SW480 (cell line): ENCODE measurements around the gene RAB3C.
"Not testable (repeated sequence)": the region's sequence is repeated elsewhere in the genome, so short reads cannot be mapped to it uniquely, and the experiment has no call there.

ENCODE experiments used
- DNase-seq: peaks from one replicate; pipeline ENCODE4 v3.0.0-alpha.2; 2016; ENCODE audit warnings: low spot score

RAB3C gene

GRCh38 chr5:58582803-58583491 lies at the start of gene RAB3C:
Gene RAB3C (plus strand): TSS chr5:58583075. CDS start chr5:58583209, 134 bp downstream.
- peak; percentile 95 for DNase-seq

GRCh38 chr5:58541935-58542334 lies 40.9 kb upstream of the RAB3C start:
- DNase-seq: not testable (repeated sequence)

GRCh38 chr5:58542709-58543108 lies 40.2 kb upstream of the RAB3C start:
- DNase-seq: no peak

- no peak for DNase-seq
These were observed 39.2 kb upstream of the RAB3C start for GRCh38 chr5:58543723-58544122.

GRCh38 chr5:58544195-58544594 lies 38.7 kb upstream of the RAB3C start:
- no peak for DNase-seq

- DNase-seq: no peak
These were observed 37.9 kb upstream of the RAB3C start for GRCh38 chr5:58544926-58545325.

- no peak for DNase-seq
These were observed 37.0 kb upstream of the RAB3C start for GRCh38 chr5:58545912-58546311.

- no peak for DNase-seq
These were observed 34.8 kb upstream of the RAB3C start for GRCh38 chr5:58548068-58548467.

GRCh38 chr5:58551492-58551891 lies 31.4 kb upstream of the RAB3C start:
- DNase-seq: no peak

- DNase-seq: not testable (repeated sequence)
These were observed 25.1 kb upstream of the RAB3C start for GRCh38 chr5:58557665-58558338.

- not testable (repeated sequence) for DNase-seq
These were observed 19.7 kb upstream of the RAB3C start for GRCh38 chr5:58563016-58563700.

GRCh38 chr5:58564043-58564832 lies 18.6 kb upstream of the RAB3C start:
- DNase-seq: not testable (repeated sequence)

- no peak for DNase-seq
These were observed 17.8 kb upstream of the RAB3C start for GRCh38 chr5:58565033-58565432.

- DNase-seq: no peak
These were observed 11.4 kb upstream of the RAB3C start for GRCh38 chr5:58571501-58571900.

GRCh38 chr5:58572973-58573372 lies 9.9 kb upstream of the RAB3C start:
- not testable (repeated sequence) for DNase-seq

- DNase-seq: no peak
These were observed 3.1 kb upstream of the RAB3C start for GRCh38 chr5:58579781-58580180.

GRCh38 chr5:58582019-58582802 lies 664 bp upstream of the RAB3C start:
- peak; percentile 27 for DNase-seq

- DNase-seq: no peak
These were observed 13.1 kb downstream of the RAB3C start for GRCh38 chr5:58595952-58596351.

- DNase-seq: no peak
These were observed 15.6 kb downstream of the RAB3C start for GRCh38 chr5:58598440-58598839.

GRCh38 chr5:58599217-58599616 lies 16.3 kb downstream of the RAB3C start:
- no peak for DNase-seq

GRCh38 chr5:58600613-58601012 lies 17.7 kb downstream of the RAB3C start:
- not testable (repeated sequence) for DNase-seq
